NK-92 (cell line): ENCODE data around the gene RAX2.
"Not testable (repeated sequence)": the region's sequence is repeated elsewhere in the genome, so short reads cannot be mapped to it uniquely, and the experiment has no call there.

Experiments used
- DNase-seq: peaks from one replicate; lab custom pipeline; 2025; ENCODE audit not compliant: unreplicated experiment; lab: John Stamatoyannopoulos, UW

RAX2 gene

GRCh38 chr19:3762130-3762473, 9.9 kb downstream of the RAX2 start:
- no peak for DNase-seq

DNA sequence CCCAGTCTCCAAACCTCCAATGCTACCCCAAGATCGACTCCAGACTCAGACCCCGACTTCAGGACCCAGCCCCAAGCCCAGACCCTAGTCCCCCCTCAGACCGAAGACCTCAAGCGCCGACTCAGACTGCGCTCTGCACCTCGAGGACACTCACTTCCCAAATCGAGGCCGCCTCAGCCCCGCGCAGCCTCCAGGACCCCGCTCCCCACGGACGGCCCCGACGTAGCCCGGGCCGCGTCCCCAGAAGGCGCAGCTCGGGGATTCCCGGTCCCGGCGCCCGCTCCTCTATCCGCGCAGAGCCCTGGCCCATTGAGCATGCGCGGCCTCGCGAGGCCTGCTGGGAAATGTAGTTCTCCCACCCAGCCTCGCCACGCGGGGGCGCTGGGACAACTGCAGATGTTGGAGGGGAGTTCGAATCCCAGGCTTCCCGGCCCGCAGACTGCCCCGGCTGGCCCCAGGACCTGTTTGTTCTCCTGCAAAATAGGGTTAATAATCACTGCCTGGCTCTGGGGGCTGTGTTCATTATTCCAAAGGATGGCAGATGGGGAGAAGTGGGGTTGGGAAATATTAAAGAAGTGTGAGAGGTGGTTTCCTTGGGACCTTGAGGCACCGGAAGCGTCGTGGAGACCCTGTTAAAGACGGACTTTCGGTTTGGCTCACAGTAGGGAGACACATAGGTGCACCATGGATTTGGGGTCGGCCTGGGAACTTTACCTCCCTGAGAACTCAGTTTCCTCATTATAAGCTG, 10.5 kb downstream of the RAX2 start, which contains the start of gene APBA3:
Gene APBA3, minus strand, starts transcription at position 311 of the 748 bp plus-strand sequence. CDS start 1,428 bp downstream, outside the sequence.
- DNase-seq: peak; percentile 42

DNA sequence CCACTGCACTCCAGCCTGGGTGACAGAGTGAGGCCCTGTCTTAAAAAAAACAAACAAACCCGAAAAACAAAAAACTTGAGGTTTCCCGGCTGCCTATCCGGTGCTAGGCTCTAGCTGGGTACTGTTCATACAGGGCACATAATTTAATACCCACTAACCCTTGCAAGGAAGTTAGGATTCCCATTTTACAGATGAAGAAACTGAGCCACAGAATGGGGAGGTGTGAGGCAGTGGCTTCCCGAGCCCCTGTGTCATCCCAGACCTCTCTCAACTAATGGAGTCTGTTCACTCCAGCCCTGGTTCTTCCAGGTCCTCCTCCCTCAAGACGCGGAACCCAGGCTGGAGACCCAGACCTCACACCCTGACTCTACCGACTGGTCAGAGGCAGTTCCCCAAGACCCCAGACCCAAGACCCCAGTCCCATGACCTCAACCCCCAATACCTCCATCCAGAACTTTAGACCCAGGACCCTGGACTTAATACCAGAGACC, 11.1 kb downstream of the RAX2 start:
- DNase-seq: no peak

DNA sequence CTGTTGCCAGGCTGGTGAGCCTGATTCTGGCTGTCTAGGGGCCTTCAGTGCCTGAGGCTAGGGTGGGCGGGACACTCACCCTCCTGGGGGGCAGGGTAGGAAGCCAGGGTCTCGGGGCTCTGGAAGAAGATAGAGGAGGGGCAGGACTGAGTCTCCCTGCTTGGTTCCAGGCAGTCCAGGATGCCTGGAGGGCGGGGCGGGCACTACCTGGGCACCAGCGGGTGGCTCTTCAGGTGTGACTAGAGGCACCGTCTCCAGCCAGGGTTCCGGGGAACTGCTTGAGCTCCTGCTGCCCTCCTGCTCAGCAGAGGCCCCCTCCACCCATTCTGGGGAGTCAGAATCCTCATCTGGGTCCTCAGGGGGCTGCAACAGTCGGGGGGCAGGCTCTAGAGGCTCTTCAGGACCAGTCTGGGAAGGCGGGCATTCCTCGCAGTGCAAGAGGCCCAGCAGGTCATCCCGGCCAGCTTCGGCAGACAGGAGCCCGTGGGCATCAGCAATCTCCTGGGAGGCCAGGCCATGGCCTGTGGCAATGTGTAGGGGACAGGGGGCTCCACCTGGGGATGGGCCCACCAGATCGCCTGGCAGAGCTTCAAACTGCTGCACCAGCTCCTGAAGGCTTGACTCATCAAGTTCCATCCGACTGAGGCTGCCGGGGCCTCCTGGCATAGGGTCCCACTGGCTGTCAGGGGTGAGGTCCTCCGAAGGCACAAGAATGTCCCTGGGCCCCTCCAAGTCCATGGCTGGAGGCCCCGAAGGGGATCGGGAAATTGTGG, 12.4 kb downstream of the RAX2 start:
- DNase-seq: no peak

DNA sequence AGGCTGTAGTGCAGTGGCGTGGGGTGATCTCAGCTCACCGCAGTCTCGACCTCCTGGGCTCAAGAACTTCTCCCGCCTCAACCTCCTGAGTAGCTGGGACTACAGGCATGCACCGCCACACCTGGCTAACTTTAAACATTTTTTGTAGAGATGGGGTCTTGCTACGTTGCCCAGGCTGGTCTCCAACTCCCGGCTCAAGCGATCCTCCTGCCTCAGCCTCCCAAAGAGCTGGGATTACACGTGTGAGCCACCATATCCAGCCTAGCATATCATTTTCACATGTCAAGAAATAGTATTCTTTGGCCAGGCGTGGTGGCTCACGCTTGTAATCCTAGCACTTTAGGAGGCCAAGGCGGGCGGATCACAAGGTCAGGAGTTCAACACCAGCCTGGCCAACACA, 13.7 kb downstream of the RAX2 start:
- DNase-seq: not testable (repeated sequence)

- DNase-seq: not testable (repeated sequence)
Observed at GRCh38 chr19:3757705-3758104, 14.3 kb downstream of the RAX2 start.

DNA sequence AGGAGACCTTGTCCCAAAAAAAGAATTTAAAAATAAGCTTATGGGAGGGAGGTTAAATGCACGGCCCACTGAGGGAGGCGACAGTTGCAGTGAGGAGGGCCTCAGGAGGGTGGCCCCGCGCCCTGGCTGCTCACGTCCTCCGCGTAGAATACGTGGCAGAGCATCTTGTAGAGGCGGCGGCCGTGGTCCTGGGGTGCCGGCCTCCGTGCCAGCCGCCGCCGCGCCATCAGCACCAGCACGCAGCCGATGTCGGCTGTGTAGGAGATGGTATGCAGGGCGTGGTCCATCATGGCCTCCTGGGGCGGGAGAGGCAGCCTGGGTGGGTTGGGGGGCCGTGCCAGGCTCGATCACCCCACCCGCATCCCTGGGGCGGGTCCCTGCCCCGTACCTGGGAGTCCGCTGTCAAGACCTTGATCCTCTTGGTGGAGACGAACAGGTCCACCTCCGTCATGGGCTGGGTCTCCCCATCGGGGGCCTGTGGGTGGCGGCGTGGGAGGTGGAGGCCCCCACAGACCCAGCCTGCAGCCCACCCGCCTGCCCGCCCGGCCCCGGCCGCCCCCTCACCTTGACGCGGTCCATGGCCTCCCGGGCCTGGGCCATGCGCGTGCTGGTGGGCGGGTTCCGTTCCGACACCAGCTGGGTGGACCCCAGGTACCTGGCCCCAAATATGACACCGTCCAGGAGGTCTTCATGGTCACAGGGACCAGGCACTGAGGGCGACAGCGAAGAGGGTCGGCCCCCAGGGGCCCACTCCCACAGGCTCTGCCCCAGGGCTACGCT, 18.2 kb downstream of the RAX2 start:
- no peak for DNase-seq

DNA sequence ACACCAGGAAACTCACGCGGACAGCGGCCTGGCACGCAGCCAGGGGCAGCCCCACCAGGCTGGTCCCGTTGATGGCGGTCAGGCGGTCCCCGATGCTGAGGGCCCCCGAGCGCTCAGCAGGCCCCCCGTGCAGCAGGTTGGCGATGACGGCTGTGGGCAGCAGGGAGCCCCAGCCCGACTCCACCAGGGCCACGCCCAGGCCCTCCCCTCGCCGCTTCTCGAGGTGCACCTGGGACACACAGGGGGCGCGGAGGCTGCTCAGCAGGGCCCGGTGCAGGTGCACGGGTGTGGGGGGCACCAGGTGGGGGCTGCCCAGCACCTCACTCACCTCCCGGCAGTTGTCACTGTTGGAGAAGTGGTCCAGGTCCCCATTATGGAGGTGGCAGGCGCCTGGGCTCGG, 19.5 kb downstream of the RAX2 start:
- DNase-seq: no peak

- no peak for DNase-seq
Observed at GRCh38 chr19:3751236-3751635, 20.8 kb downstream of the RAX2 start.

- DNase-seq: no peak
Observed at GRCh38 chr19:3750211-3750610, 21.8 kb downstream of the RAX2 start.

GRCh38 chr19:3748965-3749364, 23.1 kb downstream of the RAX2 start:
- no peak for DNase-seq

GRCh38 chr19:3746371-3747056, 25.5 kb downstream of the RAX2 start:
- no peak for DNase-seq

GRCh38 chr19:3745363-3746045, 26.5 kb downstream of the RAX2 start:
- no peak for DNase-seq

DNA sequence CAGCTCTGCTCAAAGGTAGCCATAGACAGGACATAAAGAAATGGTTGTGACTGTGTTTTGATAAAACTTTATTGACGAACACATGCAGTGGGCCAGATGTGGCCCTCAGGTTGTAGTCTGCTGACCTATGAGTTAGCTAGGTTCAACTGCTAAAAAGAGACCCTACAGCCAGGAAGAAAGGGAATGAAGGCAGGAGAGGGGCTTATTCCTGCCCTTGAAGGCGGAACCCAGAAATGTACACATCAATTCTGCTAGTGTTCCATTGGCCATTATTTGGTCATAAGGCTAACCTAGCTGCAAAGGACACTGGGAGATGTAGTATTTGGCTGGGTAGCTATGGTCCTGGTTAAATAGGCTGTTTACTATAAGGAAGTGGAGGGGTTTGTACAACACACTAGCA, 28.5 kb downstream of the RAX2 start:
- no peak for DNase-seq

DNA sequence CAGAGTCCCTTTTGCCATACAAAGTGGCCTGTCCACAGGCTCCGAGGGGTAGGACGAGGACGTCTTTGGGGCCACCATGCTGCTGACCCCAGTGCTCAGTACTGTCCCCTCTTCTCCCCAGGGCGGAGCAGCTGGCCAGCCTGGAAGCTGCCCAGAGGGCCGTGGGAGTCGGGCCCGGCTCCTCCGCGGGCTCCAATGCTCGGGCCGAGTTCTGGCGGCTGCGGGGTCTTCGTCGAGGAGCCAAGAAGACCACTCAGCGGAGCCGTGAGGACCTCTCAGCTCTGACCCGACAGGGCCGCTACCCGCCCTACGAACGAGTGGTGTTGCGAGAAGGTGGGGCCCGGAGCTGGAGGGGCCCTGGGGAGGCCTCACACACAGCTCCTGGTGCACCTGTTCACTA, 31.6 kb downstream of the RAX2 start:
- DNase-seq: no peak

- no peak for DNase-seq
Observed at GRCh38 chr19:3738477-3739220, 33.4 kb downstream of the RAX2 start.

DNA sequence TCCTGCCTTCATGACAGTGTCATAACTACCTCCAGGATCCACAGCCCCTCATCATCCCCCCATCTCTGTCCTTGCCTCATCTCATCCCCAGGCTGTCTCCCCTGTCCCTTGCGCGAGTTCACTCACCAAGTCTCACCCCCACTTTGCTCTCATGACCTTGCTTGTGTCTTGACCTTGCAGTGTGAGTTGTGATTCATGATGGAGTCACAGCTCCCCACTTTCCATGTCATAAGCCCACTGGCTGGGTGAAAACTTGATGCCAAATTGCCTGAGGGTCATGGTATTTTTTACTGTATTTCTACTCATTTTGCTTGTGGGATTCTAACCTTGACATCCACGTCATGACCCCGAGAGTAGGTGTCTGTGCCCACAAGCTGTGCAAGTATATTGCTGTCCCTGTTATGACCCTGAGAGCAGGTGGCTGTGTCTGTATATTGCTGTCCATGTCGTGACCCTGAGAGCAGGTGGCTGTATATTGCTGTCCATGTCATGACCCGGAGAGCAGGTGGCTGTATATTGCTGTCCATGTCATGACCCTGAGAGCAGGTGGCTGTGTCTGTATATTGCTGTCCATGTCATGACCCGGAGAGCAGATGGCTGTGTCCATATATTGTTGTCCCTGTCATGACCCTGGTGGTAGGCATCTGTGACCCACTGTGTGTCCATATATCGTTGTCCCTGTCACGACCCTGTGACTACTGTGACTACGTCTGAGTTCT, 34.4 kb downstream of the RAX2 start:
- DNase-seq: no peak

GRCh38 chr19:3736106-3736724, 35.8 kb downstream of the RAX2 start:
- no peak for DNase-seq

DNA sequence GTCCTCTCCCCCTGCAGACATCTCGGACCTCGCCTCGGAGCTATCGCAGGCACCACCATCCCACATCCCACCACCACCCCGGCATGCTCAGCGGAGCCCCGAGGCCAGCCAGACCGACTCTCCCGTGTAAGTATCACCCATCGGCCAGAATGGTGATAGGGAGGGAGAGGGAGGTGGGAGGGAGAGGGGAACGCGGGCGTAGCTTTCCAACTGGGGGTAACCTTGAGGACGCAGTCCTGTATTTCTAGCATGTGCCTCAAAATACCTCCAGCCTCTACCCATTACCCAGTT, 37.8 kb downstream of the RAX2 start:
- no peak for DNase-seq
